ENCODE results near the gene PLVAP.
A peak's percentile ranks its signal among the peaks of the same experiment; 100 is the strongest.

Gene PLVAP

GRCh38 chr19:17330262-17331044, 46.7 kb downstream of the PLVAP start:
- H3K4me1 ChIP-seq, result peaks cover 5% of the 10 kb centered on the region
- no peaks in the 10 kb centered on the region for H3K27me3 ChIP-seq (ENCODE audit: low read depth)
- no peaks in the 10 kb centered on the region for H3K9me3 ChIP-seq
- DNase-seq (ENCODE audit: low spot score in 2 of 2), result no peak
- H3K4me3 ChIP-seq, result no peak overlapping the region
- in situ Hi-C loops (cut with MboI; ENCODE audit: low sequenced_read_pairs), result no loop called here
- 0 out of 2 replicates have a peak, but pooled peaks cover 4% of the 10 kb centered on the region for H3K36me3 ChIP-seq (replicated peaks)

DNA sequence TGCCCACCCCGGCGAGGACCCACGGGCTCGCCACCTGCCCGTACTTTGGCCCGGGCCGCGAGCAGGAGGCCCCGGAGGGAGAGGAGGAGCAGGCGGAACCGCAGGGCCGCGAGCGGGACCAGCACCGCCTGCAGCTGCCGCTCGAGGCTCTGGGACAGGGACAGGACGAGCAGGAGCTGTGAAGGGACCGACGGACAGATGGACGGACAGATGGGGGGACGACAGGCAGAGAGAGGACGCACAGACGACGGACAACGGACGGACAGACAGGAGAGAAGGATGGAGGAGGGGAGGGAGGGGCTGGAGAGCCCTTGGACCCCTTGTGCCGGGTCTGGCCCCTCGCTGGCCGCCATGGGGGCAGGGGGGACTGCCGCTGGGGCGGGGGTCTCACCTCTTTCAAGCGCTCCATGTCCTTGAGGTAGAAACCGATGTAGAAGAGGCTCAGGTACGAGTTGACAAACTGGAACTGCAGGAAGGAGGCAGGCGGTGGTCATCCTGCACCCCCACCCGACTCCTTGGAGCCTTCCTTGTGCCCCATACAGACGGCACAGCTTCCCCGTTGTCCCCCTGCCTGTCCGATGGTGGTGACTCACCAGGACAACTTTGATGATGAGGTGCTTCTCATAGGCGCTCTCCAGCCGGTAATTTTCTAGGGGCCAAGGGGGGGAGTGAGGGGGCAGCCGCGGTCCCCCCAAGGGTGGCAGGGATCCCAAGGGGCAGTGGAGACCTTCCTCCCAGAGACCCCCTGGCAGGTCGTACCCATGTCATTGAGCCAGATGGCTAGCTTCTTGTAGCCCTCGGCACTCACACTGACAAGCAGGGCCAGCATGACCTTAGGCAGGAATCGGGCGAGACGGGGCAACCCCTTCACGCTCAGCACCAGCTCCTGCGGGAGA, 47.5 kb downstream of the PLVAP start:
- no peak for DNase-seq (ENCODE audit: low spot score in 2 of 2)
- Histone ChIP-seq H3K4me3 (no peak overlapping the region), H3K36me3 (replicated peaks) (0 out of 2 replicates have a peak, but pooled peaks cover 7% of the 10 kb centered on the region), H3K27me3 (ENCODE audit: low read depth) (no peaks in the 10 kb centered on the region), H3K4me1 (no peaks in the 10 kb centered on the region), H3K9me3 (no peaks in the 10 kb centered on the region)
- in situ Hi-C loops (cut with MboI; ENCODE audit: low sequenced_read_pairs), result no loop called here

GRCh38 chr19:17328517-17329365, 48.4 kb downstream of the PLVAP start:
- no peak overlapping the region for H3K4me3 ChIP-seq
- no peaks in the 10 kb centered on the region for H3K27me3 ChIP-seq (ENCODE audit: low read depth)
- DNase-seq (ENCODE audit: low spot score in 2 of 2), result no peak
- H3K4me1 ChIP-seq, result no peaks in the 10 kb centered on the region
- H3K36me3 ChIP-seq (replicated peaks), result 0 out of 2 replicates have a peak, but pooled peaks cover 7% of the 10 kb centered on the region
- no peaks in the 10 kb centered on the region for H3K9me3 ChIP-seq
- in situ Hi-C loops (cut with MboI; ENCODE audit: low sequenced_read_pairs), result no loop called here

GRCh38 chr19:17327654-17328516, 49.3 kb downstream of the PLVAP start:
- peak in 1 of 2 experiments; percentile 53 for DNase-seq (ENCODE audit: low spot score in 2 of 2)
- H3K4me3 ChIP-seq, result no peak overlapping the region
- 0 out of 2 replicates have a peak, but pooled peaks cover 7% of the 10 kb centered on the region for H3K36me3 ChIP-seq (replicated peaks)

GRCh38 chr19:17327068-17327653, 50.0 kb downstream of the PLVAP start:
- Histone ChIP-seq H3K4me1 (no peaks in the 10 kb centered on the region), H3K4me3 (no peak overlapping the region), H3K9me3 (no peaks in the 10 kb centered on the region), H3K27me3 (ENCODE audit: low read depth) (no peaks in the 10 kb centered on the region), H3K36me3 (replicated peaks) (peaks cover 7% of the 10 kb centered on the region)
- no peak for DNase-seq (ENCODE audit: low spot score in 2 of 2)
- in situ Hi-C loops (cut with MboI; ENCODE audit: low sequenced_read_pairs), result no loop called here

More at GRCh38 chr19:17327654-17328516, 49.3 kb downstream of the PLVAP start:
- Histone ChIP-seq H3K27me3 (ENCODE audit: low read depth) (no peaks in the 10 kb centered on the region), H3K4me1 (no peaks in the 10 kb centered on the region), H3K9me3 (no peaks in the 10 kb centered on the region)
- in situ Hi-C loops (cut with MboI; ENCODE audit: low sequenced_read_pairs), result no loop called here

DNA sequence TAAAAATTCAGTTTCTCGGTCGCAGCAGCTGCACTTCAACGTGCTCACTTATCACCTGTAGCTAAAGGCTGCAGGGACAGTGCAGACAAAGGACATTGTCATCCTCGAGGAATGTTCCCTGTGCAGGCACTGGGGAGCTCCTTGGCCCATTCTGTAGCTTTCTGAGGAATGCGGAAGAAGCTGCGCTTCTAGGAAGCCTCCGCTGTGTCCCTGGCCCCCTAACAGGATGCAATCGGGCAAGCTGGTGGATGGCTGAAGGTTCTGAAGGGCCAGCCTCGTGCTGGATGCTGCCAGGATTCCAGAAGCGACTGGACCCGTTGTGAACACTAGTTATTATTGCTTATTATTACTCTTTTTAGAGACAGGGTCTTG, 50.6 kb downstream of the PLVAP start:
- DNase-seq (ENCODE audit: low spot score in 2 of 2), result no peak
- Histone ChIP-seq H3K4me3 (no peak overlapping the region), H3K36me3 (replicated peaks) (peaks cover 9% of the 10 kb centered on the region), H3K27me3 (ENCODE audit: low read depth) (no peaks in the 10 kb centered on the region), H3K4me1 (no peaks in the 10 kb centered on the region), H3K9me3 (no peaks in the 10 kb centered on the region)
- in situ Hi-C loops (cut with MboI; ENCODE audit: low sequenced_read_pairs), result no loop called here

DNA sequence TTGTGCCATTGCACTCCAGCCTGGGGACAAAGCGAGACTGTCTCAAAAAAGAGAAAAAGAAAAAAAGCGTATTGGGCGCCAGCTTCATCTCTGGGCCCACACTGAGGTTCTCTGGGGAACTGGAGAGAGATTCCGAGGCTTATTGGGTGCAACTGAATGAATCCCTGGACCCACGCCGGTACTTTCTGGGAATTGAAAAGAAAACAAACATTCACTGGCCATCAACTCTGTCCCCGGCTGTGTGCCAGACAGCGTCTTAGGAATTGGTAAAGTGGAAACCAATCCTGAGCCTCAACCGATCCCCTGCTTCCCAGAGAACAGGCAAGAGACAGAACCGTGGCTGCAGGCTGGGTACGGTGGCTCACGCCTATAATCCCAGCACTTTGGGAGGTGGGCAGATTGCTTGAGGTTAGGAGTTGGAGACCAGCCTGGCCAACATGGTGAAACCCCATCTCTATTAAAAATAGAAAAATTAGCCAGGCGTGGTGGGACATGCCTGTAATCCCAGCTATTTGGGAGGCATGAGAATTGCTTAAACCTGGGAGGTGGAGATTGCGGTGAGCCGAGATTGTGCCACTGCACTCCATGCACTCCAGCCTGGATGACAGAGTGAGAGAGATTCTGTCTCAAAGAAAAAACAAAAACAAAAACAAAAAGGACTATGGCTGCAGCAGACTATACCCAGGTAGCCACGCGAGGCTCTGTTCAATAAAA, 51.1 kb downstream of the PLVAP start:
- DNase-seq (ENCODE audit: low spot score in 2 of 2), result no peak
- Histone ChIP-seq H3K4me3 (no peak overlapping the region), H3K27me3 (ENCODE audit: low read depth) (no peaks in the 10 kb centered on the region), H3K4me1 (no peaks in the 10 kb centered on the region), H3K9me3 (no peaks in the 10 kb centered on the region), H3K36me3 (replicated peaks) (peaks cover 13% of the 10 kb centered on the region)
- in situ Hi-C loops (cut with MboI; ENCODE audit: low sequenced_read_pairs), result no loop called here

DNA sequence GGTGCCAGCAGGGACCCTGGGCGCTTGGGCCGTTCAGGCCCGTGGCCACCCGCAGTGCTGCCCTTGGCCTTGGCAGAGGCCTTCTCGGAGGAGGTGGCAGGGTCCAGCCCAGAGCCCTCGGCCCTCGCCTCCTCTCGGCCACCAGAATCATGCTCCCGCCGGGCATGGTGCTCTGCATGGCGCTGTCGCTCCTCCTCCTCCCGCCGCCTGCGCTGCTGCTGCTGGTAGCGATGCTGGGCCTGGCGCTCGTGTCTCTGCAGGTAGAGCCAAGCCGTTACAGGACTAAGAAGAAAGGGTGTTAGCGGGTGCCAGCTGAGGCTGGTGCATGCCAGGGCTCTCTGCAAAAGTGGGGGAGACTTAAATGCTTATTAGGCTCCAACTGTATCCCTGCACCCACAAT, 52.0 kb downstream of the PLVAP start:
- Histone ChIP-seq H3K27me3 (ENCODE audit: low read depth) (no peaks in the 10 kb centered on the region), H3K36me3 (replicated peaks) (peaks cover 19% of the 10 kb centered on the region), H3K4me1 (no peaks in the 10 kb centered on the region), H3K9me3 (no peaks in the 10 kb centered on the region), H3K4me3 (no peak overlapping the region)
- in situ Hi-C loops (cut with MboI; ENCODE audit: low sequenced_read_pairs), result no loop called here
- DNase-seq (ENCODE audit: low spot score in 2 of 2), result no peak

DNA sequence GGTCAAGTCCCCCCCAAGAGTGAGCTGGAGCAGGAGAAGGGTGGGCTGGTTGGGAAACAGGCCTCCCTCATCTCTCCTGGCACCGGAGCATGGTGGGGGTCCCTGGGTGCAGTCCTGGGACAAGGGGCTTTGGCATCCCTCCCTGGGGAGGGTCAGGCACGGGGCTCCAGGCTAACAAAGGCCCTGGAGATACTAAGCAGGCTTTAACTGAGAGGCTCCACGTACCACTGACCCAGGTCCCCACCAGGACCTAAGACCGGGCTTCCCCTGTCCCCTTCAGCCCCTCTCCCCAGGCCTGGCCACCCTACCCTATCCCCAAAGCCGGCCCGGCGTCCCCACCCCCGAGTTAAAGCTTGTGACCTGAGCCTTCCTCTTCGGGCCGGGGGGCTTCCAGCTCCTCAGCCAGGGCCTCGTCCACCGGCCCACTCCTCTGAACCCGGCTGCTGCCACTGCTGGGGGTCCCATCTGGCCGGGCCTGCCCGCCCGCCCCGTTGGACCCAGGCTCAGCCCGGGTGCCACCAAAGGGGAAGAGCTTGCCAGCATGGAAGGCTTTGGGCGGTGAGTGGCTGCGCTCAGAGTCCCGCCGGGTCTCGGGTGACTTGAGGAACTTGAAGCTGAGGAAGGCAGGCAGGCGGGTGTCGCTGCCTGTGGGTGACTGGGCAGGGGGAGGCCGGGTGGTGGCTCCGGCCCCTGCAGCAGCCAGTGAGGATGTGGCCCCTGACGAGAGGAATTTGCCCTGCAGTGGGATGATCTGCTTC, 52.6 kb downstream of the PLVAP start:
- H3K36me3 ChIP-seq (replicated peaks), result peaks cover 21% of the 10 kb centered on the region
- no peak for DNase-seq (ENCODE audit: low spot score in 2 of 2)
- in situ Hi-C loops (cut with MboI; ENCODE audit: low sequenced_read_pairs), result no loop called here

GRCh38 chr19:17323964-17324332, 53.2 kb downstream of the PLVAP start:
- no peaks in the 10 kb centered on the region for H3K27me3 ChIP-seq (ENCODE audit: low read depth)
- in situ Hi-C loops (cut with MboI; ENCODE audit: low sequenced_read_pairs), result no loop called here
- no peak for DNase-seq (ENCODE audit: low spot score in 2 of 2)
- no peaks in the 10 kb centered on the region for H3K9me3 ChIP-seq
- peaks cover 21% of the 10 kb centered on the region for H3K36me3 ChIP-seq (replicated peaks)
- no peak overlapping the region for H3K4me3 ChIP-seq
- no peaks in the 10 kb centered on the region for H3K4me1 ChIP-seq

More for the DNA sequence above, 52.6 kb downstream of the PLVAP start:
- no peaks in the 10 kb centered on the region for H3K4me1 ChIP-seq
- H3K27me3 ChIP-seq (ENCODE audit: low read depth), result no peaks in the 10 kb centered on the region
- no peak overlapping the region for H3K4me3 ChIP-seq
- H3K9me3 ChIP-seq, result no peaks in the 10 kb centered on the region

GRCh38 chr19:17323300-17323963, 53.7 kb downstream of the PLVAP start:
- Histone ChIP-seq H3K4me1 (no peaks in the 10 kb centered on the region), H3K9me3 (no peaks in the 10 kb centered on the region), H3K4me3 (no peak overlapping the region), H3K36me3 (replicated peaks) (peaks cover 21% of the 10 kb centered on the region), H3K27me3 (ENCODE audit: low read depth) (no peaks in the 10 kb centered on the region)
- no peak for DNase-seq (ENCODE audit: low spot score in 2 of 2)
- in situ Hi-C loops (cut with MboI; ENCODE audit: low sequenced_read_pairs), result no loop called here
